Activated CD4-positive, alpha-beta T cell treated with anti-CD3 and anti-CD28 coated beads, Interleukin-2, amount 50 U/mL, for 24 hours (primary cell): ENCODE results near the gene MNX1.

ENCODE experiments used
- DNase-seq, 2 donors: peaks; one replicate each; pipeline ENCODE4 v3.0.0-alpha.2; 2020; ENCODE audit warnings: low read depth in 1 of 2, low spot score in 1 of 2

MNX1 gene

DNA sequence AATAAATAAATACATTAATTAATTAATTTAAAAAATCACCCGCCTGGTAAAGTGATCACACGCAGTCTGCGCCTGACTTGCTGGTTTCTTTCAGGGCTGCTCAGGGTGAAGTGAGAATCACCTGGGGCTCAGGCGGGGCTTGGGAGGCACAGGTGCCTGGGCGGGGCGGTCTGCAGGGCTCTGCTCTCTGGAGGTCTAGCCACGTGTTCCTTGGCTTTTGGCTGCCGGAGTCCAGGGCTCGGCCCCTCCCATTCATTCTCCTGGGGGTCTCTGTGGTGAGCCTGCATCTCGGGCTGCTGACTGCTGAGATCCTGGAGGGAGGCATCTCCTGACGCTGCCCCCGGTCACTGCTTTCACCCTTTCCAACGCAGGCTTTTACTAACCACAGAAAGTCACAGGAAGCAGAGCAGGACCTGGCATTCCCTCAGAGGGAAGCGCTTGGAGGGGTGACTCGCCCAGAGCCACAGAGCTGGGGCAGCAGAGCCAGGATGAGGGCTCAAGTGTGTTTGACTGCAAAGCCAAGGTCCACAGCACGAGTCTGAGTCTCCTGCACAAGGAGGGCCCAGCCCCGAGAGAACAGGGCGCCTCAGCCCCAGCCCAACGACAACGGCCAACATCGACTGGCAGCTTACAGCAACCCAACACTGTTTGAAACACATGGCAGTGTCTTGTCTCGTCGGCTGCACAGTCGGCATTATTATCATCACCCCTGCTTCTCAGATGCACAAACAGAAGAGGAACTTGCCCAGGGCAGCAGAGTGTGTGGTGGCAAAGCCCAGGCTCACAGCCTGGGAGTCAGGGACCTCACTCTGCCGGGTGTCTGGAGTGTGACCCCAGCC lies 22.4 kb upstream of the MNX1 start:
- no peak for DNase-seq

DNA sequence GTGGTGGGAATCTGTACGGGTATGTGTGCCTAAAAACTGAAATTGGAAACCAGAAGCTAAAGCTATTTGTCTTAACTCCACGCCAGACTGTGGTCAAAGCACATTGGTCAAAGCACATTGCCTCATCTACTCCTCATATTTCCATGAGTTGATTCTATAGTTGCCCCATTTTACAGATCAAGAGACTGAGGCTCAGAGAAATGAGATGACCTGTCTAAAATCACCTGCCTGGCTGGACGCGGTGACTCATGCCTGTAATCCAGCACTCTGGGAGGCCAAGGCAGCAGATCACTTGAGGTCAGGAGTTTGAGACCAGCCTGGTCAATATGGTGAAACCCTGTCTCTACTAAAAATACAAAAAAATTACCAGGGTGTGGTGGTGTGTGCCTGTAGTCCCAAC lies 21.7 kb upstream of the MNX1 start:
- no peak for DNase-seq

DNA sequence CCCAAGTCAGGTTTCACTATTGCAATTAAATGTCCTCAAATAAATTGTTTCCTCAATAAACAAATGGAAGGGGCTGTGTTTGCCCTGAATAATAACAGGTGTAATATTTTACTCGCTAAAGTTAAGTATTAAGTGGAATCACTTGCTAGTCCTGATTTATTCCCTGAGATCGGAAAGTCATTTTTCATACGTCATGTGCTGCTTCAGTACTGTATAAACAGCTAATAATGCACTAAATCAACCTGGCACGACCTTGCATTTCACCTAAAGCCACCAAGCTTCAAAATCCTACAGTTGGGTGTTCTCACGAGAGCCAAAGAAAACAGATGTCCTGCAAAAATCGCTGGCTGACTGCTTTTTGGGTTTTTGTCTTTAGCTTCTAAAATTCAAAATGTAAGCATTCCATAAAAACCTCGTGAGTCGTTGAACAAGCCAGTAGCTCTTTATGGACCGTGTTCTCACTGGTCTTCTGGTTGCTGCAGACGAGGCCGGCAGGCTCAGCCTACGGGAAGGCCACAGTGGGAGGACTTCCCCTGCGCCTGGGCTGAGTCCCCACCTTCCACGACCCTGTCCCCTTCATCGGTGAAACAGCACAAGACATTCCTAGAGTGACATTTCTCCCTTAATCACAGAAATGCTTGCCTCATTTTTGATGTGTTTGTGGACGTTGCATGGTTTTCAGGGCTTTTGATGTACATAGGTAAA lies 17.9 kb upstream of the MNX1 start:
- no peak for DNase-seq

DNA sequence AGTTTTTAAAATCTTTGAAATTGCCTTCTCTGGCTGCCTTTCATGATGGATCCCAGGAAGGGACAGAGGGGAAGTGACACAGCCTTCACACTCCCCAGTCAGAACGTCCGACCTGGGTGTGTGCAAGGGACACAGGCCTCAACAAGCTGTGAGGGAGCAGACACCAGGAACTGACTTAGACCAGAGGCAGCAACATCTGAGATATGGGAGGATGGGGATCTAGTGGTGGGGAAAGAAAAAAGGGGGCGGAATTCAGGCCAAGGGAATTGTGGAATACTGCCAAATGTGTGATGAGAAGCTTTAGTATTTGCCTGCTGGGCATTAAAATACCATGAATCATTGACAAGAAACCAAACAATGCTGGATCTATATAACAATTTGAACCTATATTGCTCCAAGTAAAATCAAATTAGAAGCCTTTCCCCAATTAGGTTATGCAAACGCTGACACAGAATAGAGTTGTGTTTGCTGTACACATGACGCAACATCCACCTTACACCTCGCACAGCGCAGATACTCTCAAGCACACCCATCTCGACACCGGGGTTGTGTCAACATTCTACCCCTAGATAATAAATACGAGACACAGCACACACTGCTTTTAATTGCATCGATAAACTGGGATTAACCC lies 17.2 kb upstream of the MNX1 start:
- DNase-seq = no peak

GRCh38 chr7:157024716-157025115 lies 14.3 kb upstream of the MNX1 start:
- DNase-seq = no peak

DNA sequence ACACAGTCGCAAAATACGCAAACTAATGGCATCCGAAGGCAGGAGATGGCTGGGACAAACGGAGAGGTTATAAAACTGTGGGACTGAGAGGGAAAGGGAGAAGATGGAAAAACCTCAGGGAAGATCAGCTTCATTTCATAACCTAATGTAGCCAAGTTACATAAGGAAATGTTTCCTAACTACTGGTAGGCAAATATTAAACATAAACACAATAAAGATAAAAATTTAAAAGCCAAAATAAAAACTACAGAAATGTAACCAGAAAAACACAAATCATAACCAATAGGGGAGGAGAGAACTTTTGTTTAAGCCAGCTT lies 13.1 kb upstream of the MNX1 start:
- no peak for DNase-seq

DNA sequence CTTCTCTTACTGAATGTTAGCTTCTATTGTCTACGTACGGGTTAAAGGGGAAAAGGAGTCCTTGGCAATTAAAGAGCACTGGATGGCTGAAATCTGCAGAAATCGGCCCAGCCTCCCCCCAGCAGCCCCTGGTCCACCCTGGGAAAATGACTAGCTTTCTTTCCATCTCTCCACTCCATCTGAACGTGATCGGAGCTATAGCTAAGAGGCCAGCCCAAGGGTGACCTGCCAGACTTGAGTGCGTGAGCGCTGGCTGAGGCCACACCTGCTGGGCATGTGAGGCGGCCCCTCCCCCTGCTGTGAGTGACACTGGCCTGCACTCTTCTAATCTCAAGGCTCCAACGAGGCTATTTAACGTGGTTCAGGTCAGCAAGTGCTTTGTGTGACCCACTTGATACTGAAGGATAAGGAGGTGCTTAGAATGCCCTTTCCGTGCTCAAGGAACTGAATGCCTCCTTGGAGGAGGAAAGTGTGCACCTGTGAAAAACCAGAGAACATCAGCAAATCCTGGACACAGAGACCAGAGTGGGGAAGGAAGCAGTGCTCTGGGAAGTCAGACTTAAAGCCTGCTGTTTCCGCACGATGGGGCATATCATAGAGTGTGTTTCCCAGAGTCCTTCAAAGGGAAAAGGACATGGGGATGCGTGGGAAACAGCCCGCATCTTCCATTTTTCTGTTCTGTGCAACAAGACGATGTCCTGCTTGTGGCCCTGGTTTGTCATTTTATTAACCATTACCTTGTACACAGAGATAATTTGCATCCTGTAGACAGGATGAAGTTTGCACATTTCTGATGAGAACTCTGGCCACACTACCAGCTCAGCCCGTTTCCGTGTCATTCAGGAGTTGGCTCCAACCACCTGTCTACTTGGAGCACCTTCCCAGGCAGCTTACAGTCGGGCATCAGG lies 12.5 kb upstream of the MNX1 start:
- DNase-seq = no peak

GRCh38 chr7:157021871-157022680 lies 11.6 kb upstream of the MNX1 start:
- no peak for DNase-seq

GRCh38 chr7:157021071-157021870 lies 10.8 kb upstream of the MNX1 start:
- DNase-seq = no peak

DNA sequence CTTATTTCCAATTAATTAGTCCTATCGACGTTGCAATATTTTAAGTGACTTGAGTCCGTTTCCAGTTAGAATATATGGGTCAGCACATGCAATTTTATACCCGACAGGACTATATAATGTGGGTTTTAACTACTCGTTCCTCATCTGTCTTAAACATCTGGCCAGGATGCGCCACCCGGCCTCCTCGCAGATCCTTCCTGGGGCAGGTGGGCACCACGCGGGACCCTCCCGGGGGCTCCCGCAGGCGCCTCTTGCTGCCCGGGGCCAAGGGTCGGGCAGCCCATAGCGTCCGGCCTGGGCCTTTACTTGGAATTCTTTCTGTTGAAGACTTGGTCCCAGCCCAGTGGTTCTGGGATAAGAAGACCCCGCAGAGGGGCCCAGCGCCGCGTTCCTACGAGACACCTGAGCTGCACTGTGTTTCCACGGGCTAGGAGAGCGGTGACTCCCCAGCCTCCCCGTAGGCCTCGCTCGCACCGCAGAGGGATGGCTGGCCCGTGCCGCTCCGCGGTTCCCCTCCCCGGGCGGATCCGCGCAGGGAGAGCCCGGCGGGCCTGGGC lies 10.1 kb upstream of the MNX1 start:
- DNase-seq = no peak

DNA sequence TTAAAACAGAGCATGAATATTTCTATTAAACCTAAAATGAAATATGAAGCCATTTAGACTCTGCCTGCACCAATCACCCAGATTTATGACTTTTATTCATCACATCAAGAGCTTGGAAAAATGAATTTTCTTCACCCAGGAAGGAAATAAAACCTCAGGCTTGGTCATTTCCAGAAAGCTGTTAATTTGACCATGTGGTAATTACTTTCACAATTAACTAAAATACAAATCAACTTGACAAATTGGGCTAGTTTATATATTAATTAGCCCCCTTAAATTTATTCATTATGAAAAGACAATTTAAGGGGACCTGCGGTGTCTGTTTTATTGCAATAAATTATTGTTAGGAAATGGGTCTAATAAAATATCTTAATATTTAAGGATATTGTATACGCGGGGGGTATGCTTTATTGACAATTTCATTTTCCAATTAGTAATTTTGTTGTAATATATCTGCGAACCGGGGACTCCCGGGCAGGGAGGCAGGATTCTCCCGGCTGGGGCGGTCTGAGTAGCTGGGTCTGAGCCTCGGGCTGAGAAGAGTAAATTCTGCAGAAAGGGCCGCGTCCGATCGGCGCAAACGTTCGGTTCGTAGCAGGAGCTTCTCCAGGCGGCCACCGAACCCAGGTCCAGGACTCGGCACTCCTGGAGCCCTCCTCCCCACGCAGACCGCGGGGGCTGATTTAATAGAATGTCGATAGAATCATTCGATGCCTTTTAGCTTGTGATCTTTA lies 9.4 kb upstream of the MNX1 start:
- no peak for DNase-seq

- no peak for DNase-seq
Observed at GRCh38 chr7:157018997-157019608, 8.6 kb upstream of the MNX1 start.

- DNase-seq = no peak
Observed at GRCh38 chr7:157018328-157018996, 8.0 kb upstream of the MNX1 start.

DNA sequence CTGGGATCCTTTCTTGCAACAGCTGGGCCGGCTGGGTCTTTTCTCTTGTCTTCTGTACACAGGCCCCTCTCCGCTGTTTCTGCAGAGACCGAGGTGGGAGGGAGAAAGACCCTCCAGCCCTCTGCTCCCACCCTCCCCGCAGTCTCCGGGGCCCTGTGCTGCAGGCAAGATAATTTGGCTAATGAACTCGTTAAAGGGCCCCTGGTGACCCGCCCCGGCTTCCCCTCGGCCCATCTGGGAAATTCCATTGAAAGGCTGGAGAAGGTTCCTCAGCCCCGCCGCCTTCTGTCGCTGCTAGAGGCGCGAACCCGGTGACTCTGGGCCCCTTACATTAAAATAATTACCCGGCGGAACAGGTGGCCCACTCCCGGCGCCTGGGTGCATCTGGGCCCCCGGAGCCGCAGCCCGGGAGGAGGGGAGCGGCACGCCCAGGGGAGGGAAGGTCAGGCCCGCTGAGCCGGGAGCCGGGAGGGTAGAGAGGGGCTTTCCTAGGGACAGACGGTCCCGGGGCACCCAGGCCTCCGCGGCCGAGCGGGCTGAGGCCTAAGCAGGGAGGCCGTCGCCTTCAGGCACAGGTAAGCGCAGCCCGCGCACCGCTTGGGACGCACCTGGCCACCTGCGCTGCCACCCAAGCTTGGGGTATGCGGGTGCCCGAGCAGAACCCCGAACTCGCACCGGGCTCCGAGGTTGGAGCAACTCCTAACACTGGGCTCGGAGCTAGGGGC lies 7.3 kb upstream of the MNX1 start:
- DNase-seq = no peak

- DNase-seq = no peak
Observed at GRCh38 chr7:157017149-157017548, 6.7 kb upstream of the MNX1 start.

- DNase-seq = no peak
Observed at GRCh38 chr7:157016352-157017041, 6.0 kb upstream of the MNX1 start.

- no peak for DNase-seq
Observed at GRCh38 chr7:157016024-157016351, 5.5 kb upstream of the MNX1 start.
